ENCODE results near the gene CA11.
"Not testable (repeated sequence)": the region's sequence is repeated elsewhere in the genome, so short reads cannot be mapped to it uniquely, and the experiment has no call there.

CA11 gene

DNA sequence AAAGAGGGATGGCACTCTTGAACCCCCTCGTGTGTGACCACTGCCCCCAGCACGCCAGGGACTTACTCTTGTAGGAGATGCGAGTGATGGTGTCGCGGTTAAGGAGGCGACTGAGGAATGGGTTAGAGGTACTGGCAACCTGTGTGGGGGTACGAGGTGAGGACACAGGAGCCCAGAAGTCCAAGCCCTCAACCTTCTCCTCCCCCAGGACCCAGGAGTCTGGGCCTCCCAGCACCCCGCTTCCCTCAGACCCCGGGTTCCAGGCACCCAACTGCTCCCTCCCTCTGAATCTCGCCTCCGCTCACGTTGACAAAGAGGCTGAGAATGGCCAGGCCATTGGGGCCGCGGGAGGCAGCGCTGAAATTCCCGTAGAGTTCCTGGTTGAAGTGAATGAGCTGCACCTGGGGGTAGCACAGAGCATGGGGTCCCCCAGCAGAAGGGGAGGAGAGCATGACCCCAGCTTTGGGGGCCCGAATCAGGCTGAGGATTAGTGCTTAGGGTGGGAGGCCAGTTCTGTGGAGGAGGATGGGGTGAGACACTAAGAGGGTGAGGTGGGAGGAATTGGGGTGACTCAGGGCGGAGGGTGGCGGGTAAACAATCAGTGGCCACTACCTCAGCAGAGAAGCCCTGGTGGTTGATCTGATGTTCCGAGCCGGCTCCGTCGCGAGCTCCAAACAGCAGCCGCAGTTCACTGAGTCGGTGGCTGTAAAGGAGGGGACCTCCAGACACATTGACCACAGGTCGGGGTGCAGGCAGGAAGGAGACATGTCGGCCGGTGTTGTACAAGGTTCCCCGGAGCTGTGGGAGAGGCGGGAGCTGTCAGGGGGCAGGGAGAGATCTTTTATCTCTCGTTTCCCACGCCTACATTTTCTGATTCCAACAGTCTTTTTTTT is 6.3 kb downstream of the CA11 start:
- DNase-seq: peak; percentile 54

DNA sequence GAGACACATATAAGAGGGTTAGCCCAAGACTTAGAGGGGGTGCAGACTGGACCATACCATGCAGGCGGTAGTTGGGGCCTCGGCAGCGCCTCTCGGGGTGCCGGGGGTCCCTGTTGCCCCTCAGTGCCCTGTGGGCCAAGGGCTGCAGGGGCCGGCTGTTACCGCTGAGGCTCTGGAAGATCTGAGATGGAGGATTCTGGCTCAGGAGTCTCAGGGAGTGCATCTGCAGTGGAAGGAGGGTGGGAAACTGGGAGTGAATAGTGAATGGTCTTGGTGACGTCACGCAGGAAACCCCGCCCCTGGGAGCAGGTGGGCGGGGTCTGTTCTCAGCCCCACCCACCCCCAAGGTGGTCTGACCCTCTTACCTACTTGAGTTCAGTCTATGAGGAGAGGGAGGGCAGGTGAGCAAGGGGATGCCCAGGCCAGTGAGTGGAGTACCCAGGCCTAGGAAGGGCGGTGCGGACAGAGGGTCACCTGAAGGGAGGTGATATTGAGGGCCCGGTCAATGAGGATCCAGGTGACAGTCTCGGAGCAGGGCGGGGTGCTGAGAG is 7.1 kb downstream of the CA11 start:
- DNase-seq: no peak

DNA sequence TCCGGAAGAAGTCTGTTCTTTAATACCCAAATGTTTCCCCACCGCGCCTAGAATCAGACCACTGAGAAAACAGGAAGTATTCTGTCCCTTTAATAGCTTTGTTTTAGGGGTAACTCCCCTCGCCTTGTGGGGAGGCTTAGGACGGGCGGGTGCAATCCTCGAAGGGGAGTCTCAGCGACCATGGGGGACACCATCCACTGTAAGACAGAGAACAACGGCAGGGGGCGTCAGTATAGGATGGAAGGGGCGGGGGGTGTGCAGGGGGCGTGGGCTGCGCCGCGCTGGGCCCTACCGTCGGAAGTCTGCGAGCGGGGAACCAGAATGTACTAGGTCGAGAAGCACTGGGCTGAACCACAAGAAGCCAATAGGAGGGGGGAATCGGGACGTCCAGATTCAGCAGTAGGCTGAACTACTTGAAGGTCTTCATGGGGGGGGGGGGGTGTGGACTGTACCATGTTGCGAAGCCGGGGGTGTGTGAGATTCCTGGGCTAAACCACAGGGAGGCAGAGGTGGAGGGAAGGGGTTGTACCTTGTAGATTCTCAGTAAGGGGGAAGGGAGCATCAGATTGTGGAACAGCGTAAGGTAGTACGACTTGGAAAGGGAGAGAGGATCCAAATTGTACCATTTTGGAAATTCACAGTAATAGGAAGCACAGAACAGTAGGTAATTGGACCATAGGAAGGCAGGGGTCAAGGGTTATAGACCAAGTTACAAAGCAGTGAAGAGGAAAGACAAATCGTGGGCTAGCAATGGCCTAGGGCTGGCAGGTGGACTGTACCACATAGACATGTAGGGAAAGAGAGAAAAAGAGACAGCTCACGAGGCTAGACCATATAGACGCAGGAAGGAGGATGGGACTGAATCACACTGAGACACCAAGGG is 7.8 kb downstream of the CA11 start:
- DNase-seq: peak; percentile 95

DNA sequence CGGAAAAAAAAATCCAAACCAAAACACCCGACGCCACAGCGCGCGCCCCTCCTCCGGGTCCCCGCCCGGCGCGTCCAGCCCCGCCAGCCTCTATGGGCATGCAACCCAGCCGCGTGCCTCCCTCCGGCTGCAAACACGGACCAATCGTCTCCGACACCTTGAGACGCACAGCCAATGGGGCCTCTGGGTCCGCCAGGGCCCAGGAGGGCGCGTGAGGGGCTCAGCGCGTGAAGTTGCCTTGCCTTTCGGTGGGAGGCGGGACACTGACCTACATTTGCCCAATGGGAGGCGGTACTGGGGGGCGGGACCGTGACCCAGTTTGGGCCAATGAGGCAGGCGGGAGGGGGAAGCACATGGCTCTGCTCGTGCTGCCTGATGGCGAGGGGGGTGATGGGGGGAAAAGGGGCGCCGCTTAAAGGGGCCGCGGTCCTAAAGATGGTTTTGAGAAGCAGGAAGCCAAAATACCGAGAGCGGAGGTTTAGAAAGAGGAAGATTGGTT is 8.5 kb downstream of the CA11 start:
- peak; percentile 100 for DNase-seq

DNA sequence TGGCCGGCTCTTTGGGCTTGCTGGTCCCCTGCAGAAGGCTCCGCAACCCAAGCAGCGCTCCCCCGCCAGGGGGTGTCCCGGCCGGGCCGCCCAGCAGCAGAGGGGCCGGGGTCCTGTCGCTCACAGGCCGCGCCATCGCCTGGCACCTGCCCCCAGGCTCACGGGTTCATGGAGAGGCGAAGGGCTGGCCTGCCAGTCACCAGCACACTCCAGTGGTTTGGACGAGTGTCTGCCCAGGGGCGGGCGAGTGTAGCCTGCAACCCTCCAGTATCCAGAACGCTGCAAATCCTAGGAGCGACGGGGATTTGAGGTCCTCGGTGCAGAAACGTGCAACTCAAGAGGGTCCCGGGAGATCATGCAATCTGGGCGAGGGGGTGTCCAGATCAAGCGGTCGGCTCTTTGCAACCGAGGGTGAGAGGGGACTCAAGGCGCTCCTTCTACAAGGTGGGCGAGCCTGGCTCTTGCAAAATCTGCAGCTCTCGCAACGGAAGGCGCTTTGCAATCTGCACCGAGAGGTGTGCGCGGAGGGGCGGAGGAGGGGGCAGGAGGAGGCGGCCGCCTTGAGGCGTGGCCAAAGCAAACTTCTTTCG is 9.0 kb downstream of the CA11 start, which contains the start of gene DBP:
DBP (minus strand) TSS at position 521 of the 590 bp plus-strand sequence; CDS start at position 136, 385 bp downstream.
- DNase-seq: peak; percentile 36

DNA sequence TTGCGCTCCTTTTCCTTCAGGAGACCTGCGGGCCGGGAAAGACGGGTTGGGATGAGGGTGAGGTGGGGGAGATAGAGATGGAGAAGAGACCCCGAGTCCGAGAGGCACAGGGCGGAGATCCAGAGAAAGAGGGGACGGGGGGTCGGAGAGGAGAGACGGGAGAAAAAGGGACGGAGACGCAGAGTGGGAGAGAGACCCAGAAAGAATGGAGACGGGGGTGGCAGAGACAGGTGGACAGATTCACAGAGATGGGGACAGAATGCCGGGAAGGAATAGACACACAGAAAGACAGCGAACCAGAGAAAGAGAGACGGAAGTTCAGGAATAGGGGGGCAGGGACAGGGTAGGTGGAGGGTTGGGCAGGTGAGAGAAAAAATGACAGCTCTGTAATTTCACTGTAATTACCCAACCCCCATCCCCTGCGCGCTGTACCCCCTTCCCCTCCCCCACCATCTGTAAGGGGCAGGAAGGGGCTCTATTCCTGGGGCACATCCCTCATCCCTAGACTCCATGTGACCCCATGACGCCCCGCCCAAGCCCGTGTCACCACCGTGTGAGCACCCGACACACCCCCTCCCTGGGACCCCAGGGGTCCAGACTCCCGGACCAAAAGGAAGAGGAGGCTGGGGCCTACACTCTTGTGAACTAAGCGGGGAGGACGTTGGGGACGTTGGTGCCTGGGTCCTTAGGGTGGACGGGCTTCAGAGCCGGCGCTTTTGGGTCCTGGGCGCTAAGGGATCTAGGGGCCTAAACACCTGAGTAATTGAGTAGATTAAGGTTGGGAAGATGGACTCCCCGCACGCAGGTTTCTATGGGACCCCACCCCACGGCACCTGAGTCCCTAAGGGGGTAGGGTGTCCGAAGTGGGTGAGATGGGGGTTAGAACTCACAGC is 9.8 kb downstream of the CA11 start:
- peak; percentile 43 for DNase-seq

DNA sequence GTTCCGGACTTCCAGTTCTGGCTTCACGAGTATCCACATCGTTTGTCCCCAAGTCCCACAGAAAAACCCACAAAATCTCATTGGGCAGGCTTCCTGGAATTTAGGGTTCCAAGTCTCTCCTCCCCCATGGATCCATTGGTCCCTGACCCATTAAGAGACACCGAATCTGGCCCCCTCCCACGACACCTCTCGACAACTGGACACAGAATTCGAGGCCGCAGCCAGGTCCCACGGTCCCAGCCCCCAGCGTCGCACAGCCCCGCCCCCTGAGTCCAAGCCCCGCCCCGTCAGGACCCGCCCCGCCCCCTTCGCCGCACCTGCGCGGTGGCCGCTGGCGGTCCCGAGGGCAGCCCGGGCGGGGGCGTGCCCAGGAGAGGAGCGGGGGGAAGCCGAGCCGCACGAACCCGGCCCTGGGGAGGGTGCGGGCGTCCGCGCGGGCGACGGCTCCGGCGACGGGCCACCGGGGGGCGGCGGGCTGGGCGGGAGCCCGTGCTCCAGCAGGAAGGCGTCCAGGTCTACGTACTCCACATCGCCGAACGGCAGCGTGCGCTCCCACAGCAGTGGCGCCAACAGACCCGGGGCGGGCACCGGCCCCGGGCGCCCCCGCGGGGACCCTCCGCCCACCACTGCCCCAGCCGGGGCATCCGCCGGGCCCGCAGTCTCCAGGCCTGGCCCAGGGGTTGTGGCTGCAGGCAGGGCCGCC is 10.6 kb downstream of the CA11 start:
- peak; percentile 72 for DNase-seq

DNA sequence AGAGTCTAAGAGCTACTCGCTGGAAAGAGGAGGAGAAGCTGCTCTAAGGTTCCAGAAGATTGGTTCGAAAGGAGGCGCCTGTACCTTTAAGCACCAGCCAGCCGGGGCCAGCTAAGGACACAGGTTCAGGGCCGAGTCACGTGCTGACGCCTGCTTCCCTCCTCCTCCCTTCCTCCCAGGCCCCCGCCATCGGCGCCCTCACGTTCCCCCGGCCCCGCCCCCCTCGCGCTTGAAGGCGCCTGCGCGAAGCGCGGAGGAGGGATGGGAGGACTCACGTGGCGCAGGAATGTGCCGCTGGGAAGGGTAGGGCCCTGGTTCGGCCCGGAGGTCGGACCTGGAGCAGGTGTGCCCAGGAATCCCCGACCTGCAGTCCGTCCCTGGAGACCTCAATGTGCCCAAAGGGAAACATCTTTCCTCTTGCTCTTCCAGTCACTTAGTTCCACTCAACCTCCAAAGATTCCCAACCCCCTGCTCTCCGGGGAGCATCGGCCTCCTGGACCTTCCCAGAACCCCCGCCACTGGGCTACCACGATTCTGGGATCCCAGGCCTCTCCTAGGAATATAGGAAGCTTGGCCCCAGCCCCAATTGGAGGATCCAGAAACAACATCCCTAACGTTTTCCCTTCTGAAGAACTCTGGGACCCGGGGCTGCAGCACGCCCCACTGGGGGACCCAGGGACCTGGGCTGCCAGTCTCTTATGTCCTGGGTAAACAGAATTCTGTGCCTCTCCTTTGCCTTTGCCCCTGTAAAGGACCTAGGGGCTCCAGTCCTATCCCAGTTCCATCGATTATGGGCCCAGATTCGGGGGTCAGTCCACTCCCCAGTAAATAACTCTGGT is 11.3 kb downstream of the CA11 start:
- peak; percentile 93 for DNase-seq

DNA sequence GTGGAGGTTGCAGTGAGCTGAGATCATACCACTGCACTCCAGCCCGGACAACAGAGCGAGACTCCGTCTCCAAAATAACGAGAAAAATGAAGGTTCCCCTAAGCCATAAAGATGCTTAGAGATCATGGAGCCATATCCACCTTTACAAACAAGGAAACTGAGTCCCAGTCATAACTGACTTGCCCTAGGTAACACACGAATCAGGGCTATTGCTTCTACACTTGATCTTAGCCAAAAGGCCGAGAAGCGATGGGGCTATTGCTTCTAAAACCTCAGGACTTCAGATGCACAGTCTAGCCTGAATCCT is 12.0 kb downstream of the CA11 start:
- no peak for DNase-seq

DNA sequence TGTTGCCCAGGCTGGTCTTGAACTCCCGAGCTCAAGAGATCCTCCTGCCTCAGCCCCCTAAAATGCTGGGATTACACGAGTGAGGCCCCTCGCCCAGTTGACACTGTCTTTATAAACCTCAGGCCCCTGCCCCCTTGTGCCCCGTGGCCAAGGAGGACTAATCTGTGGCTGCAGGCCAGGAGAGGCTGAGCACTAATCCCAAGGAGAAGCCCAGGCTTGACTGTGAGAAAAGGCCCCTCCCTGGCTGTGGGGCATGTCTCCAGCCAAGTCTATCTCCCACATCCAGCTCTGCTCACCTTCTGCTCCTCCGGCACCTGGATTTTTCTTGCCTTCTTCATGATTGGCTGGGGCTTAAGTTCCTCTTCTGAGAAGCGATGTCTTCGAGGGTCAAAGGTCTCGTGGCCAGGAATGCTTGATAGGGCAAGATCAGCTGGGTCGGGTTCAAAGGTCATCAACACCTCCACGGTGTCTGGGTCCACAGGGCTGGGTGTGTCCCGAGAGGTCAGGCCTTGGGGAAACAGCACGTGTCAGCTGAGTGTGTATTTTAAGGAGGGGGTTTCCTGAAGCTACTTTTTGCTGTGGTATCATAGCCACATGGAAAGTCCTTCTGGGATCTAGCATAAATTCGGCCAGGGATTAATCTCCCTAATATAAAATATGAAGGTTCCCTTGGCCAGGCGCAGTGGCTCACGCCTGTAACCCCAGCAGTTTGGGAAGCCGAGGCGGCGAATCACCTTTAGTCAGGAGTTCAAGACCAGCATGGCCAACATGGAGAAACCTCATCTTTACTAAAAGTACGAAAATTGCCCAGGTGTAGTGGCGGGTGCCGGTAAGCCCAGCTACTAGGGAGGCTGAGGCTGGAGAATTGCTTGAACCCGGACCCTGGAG is 12.6 kb downstream of the CA11 start:
- no peak for DNase-seq

DNA sequence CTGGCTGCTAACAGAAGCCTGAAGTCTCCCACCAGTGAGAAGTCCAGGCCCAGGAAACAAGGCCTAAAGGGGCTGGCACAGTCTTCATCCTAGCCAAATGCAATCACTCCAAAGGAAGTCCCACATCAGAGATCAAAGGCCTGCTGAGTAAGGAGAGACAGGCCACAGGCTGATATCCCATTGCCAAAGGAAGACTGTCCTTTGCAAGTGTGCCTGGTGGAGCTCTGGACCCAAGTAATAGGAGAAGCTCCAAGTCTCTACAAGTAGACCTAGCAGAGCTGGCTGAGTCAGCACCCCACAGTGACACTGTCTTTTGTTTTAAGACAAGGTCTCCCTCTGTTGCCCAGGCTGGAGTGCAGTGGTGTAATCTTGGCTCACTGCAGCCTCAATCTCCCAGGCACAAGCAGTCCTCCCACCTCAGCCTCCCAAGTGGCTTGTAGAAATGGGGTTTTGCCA is 13.3 kb downstream of the CA11 start:
- DNase-seq: no peak

DNA sequence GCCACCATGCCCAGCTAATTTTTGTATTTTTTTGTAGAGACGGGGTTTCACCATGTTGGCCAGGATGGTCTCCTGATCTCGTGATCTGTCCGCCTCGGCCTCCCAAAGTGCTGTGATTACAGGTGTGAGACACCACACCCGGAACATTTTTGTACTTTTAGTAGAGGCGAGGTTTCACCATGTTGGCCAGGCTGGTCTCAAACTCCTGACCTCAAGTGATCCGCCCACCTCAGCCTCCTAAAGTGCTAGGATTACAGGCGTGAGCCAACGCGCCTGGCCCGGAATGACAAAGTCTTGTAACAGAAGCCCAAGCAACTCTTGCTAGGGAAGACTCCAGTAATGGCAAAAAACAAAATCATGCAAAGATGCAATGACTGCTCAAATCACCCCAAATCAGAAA is 13.7 kb downstream of the CA11 start:
- not testable (repeated sequence) for DNase-seq

DNA sequence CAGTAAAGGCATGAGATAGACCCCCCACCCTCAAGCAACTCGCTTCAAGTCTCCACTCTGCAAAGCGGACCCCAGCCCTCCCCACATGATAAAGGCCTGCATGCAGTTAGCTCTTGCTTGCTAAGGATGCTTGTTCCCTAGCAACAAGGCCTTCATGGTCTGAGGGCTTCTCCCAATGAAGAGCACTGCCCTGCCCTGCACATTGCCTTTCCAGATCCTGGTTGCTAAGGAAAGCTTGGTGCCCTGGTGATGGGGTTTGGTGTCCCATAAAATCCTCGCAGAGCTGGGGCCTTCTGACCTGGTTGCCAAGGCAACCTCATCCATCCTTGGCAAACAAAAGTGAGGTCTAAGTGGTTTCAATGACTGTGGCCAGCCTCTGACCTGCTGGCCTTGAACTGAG is 14.8 kb downstream of the CA11 start:
- no peak for DNase-seq

DNA sequence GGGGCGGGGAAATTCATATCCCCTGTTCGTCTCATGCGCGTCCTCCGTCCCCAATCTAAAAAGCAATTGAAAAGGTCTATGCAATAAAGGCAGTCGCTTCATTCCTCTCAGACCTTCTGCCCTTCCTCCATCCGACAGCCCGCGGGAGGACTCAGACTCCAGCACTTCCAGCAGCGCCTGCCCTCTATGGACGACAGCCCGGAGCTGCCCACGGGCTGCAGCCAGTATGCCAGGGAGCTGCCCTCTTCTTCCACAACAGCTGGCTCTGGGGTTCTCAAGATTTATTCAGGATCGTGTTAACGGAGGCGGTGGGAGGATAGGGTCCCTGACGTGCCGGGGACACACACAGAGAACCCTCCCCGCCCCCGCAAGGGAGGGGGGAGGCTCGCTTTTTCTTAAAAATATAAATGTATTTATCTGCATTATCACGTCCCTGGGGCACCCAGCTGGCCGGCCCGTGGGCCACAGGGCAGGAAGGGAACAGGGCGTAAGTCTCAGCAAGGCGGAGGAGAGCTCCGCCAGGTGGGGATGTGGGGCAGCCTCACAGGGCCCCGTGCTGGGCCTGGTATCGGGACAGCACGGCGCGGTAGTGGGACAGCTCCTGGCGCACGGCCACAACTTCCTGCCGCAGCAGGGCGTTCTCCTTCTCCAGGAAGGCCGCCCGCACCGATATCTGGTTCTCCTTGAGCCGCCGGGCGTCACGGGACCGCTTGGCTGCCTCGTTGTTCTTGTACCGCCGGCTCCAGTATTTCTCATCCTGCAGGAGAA is 15.5 kb downstream of the CA11 start:
- no peak for DNase-seq

DNA sequence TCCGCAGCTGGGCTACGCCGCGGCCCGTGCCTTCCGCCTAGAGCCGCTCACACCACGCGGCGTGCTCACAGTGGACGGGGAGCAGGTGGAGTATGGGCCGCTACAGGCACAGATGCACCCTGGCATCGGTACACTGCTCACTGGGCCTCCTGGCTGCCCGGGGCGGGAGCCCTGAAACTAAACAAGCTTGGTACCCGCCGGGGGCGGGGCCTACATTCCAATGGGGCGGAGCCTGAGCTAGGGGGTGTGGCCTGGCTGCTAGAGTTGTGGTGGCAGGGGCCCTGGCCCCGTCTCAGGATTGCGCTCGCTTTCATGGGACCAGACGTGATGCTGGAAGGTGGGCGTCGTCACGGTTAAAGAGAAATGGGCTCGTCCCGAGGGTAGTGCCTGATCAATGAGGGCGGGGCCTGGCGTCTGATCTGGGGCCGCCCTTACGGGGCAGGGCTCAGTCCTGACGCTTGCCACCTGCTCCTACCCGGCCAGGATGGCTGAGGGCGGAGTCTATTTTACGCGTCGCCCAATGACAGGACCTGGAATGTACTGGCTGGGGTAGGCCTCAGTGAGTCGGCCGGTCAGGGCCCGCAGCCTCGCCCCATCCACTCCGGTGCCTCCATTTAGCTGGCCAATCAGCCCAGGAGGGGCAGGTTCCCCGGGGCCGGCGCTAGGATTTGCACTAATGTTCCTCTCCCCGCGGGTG is 16.2 kb downstream of the CA11 start:
- no peak for DNase-seq

DNA sequence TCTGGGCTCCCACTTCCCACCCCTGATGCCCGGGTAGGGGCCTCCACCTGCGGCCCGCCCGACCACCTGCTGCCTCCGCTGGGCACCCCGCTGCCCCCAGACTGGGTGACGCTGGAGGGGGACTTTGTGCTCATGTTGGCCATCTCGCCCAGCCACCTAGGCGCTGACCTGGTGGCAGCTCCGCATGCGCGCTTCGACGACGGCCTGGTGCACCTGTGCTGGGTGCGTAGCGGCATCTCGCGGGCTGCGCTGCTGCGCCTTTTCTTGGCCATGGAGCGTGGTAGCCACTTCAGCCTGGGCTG is 16.7 kb downstream of the CA11 start:
- DNase-seq: no peak

DNA sequence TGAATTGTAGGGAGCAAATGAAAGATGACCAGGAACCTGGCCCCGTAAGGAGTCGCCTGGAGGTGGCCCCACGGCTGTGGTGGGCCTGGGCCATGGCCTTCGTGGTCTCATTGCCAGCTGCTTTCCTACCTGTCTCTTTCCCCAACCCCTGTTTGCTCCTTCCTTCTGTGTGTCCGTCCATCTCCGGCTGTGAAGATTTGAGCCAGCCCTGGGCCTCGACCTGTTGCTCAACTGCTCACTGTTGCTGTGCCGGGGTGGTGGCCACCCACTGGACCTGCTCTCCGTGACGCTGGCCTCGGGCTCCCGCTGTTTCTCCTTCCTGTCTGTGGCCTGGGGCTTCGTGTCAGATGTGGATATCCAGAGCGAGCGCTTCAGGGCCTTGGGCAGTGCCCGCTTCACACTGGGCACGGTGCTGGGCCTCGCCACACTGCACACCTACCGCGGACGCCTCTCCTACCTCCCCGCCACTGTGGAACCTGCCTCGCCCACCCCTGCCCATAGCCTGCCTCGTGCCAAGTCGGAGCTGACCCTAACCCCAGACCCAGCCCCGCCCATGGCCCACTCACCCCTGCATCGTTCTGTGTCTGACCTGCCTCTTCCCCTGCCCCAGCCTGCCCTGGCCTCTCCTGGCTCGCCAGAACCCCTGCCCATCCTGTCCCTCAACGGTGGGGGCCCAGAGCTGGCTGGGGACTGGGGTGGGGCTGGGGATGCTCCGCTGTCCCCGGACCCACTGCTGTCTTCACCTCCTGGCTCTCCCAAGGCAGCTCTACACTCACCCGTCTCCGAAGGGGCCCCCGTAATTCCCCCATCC is 17.3 kb downstream of the CA11 start:
- DNase-seq: no peak

All from CD4-positive, alpha-beta T cell treated with Interleukin-17A for 1 hour (primary cell).